HG02571 (cell line): ENCODE data around the gene SMYD3.

Experiments
- ATAC-seq: cut with Tn5 transposase; IDR thresholded peaks from one replicate; pipeline ENCODE4 v1.9.1; 2021; ENCODE audit warnings: mild to moderate bottlenecking, moderate library complexity; ENCODE audit not compliant: unreplicated experiment

Gene SMYD3

DNA sequence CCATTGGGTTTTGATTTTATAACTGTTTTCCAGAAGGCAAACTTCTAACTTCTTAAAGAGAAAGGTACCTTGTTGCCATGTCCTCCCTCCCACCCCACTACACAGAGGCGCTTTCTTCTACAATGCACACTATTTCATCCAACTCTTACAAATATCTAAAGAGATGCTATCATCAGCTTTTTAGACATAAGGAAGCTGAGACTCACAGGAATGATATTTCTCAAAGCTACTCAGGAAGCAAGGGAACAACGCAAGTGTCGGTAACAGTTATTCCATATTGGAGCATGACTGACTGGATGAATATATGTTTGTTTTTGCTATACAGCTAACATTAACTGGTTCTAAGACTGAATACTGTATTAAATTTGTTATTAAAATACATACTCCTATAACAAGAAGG, 318.0 kb downstream of the SMYD3 start:
- ATAC-seq = no peak

DNA sequence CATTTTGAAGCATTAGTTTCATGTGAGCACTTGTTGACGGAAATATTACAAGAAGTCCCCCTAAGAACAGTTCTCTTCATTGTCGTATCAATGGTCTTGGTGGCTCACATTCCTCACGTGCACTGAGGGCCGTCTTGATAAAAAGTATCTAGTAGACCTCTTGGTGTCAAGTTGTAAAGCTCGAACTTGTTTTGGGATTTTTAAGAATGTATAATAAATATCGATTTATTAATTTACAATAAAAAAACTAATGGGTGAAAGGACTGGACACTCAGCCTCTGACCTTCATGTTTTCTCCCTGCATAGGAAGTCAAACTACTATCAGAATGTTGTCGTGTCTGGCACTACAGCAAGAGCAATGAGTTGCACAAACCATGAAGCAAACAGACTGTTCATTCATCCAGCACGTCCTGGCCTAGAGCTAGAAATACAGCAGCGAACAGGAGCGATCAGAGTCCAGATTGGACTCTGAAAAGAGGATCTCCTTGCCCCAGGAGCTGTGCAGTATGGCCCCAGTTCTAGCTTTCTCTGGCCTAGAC, 319.2 kb downstream of the SMYD3 start:
- no peak for ATAC-seq

- no peak for ATAC-seq
Measured at GRCh38 chr1:246184503-246184902, 322.6 kb downstream of the SMYD3 start.

- no peak for ATAC-seq
Measured at GRCh38 chr1:246182149-246182851, 324.8 kb downstream of the SMYD3 start.

GRCh38 chr1:246181241-246181640, 325.8 kb downstream of the SMYD3 start:
- ATAC-seq = no peak

- no peak for ATAC-seq
Measured at GRCh38 chr1:246179401-246179800, 327.7 kb downstream of the SMYD3 start.

DNA sequence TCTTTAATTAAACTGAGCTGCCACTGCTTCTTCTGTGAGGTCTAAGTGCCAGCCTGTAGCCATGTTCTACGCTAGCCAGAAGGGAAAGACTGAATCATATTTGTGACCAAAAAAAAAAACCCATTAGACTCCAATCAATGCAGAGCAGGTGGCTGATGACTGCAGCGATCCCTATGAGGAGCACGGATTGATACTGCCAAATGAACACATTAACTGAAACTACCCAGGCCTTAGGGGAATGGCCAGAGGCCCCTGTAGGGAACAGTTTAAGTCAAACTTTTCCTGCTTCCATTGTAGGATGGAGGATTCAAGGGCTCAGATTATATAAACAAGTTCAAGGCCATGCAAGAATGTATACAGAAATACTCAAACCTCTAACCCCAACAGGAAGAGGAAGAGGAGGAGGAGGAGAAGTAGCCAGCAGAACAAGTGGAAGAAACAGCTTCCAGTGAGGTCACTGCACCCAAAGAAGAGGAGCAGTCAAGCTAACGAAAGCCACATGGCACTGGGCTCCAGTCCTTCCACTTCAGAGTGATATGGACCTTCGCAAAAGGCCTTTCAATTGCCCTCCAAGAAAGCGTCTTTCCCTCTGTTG, 328.3 kb downstream of the SMYD3 start:
- no peak for ATAC-seq

- no peak for ATAC-seq
Measured at GRCh38 chr1:246176126-246177024, 330.7 kb downstream of the SMYD3 start.

DNA sequence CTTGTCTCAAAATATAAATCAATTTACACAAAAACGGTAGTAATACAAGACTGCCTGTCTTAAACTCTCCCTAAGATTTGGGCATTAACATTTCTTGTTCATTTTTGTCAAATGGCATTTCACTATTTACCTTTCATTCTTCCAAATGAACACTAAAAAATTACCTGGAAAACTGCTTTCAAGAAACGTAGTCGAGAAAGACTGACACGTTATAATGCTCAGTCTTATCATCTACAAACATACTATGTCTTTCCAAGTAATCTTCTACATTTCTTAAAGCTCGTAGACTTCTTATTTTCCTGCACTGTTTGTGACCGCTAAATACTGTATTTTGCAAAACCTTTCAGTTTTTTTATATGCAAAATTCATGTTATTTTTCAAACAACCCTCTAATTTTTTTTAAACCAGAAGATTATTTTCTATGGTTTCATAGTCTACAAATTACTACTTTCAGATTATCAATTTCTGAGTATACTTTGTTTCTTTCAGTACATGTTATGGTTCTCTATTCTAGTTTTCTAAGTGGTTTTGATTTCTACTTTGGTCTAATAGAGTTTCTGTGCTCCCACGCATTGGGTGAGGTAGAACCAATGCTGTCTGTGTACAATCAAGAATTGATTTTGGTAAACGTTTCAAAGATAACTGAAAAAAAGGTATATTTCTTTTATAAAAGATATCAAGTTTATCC, 336.4 kb downstream of the SMYD3 start:
- ATAC-seq = no peak

- ATAC-seq = no peak
Measured at GRCh38 chr1:246169486-246169885, 337.6 kb downstream of the SMYD3 start.

DNA sequence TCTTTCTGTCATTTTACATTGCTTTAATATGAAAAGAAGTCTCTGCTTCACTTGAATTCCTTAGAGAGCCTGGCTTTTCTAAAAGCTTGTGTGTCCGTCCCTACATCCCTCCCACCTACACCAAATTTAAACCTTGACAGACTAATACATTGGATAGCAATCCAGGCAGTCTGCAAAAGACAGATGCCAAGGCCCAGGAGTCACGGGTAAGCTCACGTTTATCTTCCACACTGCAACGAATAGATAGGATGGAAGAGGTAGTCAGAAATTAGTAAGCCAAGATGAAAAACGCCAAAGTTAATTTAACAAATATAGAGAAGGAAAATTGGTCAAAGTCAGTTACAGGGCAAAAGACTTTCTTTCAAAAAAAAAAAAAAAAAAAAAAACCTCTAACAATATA, 338.1 kb downstream of the SMYD3 start:
- ATAC-seq = no peak

- ATAC-seq = no peak
Measured at GRCh38 chr1:246166841-246167240, 340.2 kb downstream of the SMYD3 start.

DNA sequence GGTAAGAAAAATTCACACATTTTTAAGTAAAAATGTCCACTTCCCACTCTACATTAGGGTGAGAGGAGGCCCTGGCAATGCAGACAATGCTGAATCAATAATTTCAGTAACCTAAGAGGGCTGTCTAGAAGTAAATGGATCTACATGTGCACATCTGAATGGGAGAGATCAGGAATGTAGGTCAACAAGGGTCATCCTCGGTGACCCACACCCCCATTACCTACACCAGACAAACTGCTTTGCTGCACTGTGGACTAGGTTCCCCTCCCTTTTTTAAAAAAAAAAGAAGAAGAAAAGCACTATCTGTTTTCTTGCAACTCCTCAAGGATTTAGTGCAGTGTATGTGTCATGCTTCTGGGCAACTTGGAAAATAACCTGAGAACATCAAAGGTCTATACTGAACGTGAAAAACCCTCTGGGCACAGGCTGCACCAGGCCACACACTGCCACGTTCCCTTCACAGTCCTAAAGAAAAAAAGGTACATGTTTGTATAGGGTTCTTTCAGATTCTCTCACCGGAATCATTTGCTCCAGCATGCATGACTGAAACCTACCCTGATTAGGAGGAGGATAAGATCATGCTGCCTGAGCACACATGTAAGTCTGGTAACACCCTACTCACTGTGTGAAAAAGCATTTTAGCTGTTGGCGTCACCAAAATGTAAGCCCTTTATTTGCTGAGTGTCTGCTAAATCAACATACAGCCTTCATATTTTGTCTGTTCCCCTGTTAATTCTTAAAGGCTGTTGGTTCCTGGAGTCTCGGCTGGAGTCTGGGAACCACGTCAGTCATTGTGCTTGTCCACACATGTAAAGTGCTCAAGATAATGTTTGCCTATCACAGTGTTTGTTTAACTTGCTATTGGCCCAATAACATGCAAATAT, 341.0 kb downstream of the SMYD3 start:
- no peak for ATAC-seq

- no peak for ATAC-seq
Measured at GRCh38 chr1:246164764-246165163, 342.3 kb downstream of the SMYD3 start.

DNA sequence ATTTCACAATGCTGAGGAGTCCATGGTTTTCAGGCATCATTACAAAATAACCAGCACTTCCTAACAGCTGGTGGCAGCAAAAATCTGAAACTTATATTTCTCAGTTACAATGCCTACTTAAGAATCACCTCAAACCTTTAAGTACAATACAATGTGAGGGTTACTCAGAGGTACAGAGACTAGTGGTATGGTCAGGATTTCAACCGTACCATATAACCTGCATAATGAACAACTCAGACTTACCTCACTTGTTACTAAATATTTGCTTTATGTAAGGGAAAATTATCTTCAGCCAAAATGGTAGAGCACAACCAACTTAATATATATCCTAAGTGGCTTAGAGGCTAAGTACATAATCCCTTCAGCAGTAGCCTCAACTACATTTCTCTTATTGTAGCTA, 344.5 kb downstream of the SMYD3 start:
- ATAC-seq = no peak

GRCh38 chr1:246161626-246162025, 345.5 kb downstream of the SMYD3 start:
- ATAC-seq = no peak

DNA sequence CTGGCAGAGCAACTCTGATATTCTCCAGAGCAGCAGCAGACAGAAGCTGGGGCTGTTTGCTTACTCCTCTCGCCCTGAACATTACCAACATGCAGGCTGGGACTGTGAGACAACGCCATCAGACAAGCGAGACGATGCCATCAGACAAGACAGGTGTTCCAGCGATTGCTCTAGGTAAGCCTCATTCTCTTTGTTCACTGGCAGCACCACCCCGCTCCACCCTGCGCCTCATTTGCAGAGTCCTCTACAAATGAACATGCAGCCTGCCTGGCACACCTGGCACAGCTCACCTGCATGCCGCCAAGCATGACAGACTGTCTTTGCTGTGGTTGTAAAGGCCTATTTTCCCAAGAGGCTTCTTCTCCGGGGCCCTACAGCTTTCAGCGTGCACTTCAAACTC, 346.2 kb downstream of the SMYD3 start:
- no peak for ATAC-seq

DNA sequence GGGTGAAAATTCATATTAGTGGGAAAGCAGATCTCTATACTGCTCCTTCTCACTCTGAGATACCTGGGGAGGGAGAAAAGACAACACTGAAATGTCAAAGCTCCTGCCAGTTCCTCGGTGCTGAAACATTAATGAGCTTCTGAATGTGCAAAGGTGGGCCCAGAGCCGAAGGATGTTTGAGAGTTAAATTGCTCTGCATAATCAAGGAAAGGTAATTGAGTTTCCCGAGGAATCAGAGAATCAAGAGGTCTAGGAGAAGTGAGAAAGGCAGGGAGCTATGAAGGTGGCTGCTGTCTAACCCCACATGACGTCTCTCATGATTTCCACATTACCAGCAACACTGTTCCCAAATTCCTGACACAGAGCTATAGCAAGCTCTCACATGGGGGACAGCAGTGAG, 346.7 kb downstream of the SMYD3 start:
- no peak for ATAC-seq

GRCh38 chr1:246159279-246160227, 347.5 kb downstream of the SMYD3 start:
- ATAC-seq = no peak
